HG02852 (cell line): Measurements from ENCODE around the gene TCP11L1.

ENCODE experiments used
- ATAC-seq: cut with Tn5 transposase; IDR thresholded peaks from one replicate; pipeline ENCODE4 v1.9.1; 2021; ENCODE audit warnings: mild to moderate bottlenecking, moderate library complexity; ENCODE audit not compliant: unreplicated experiment

Gene TCP11L1

GRCh38 chr11:33039274-33040032, at the start of gene TCP11L1:
TSS of gene TCP11L1 (plus strand) at chr11:33039572. CDS start at chr11:33043774, 4,202 bp downstream.
- peak; percentile 80 for ATAC-seq

GRCh38 chr11:32990481-32990880, 48.9 kb upstream of the TCP11L1 start:
- ATAC-seq = no peak

DNA sequence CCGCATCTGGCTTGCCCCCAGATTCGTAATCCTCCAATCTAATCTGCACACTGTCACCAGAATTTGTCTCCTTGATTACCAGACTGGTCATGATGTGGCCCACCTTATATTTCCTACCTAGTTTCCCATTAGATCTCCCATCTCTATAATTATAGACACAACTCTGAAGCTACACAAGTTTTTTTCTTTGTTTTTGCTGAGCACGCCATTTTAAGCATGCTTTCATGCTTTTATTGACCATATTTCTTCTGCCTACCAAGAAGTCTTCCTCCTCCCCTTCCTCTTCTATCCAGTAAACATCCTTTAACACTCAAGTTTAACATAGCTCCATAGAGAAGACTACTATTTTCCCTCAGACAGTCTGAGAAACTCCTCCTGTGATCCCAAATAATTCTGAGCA, 47.9 kb upstream of the TCP11L1 start:
- no peak for ATAC-seq

- no peak for ATAC-seq
These were observed 47.5 kb upstream of the TCP11L1 start for GRCh38 chr11:32991898-32992297.

- no peak for ATAC-seq
These were observed 39.2 kb upstream of the TCP11L1 start for GRCh38 chr11:33000181-33000580.

GRCh38 chr11:33001281-33001680, 38.1 kb upstream of the TCP11L1 start:
- ATAC-seq = no peak

- no peak for ATAC-seq
These were observed 37.4 kb upstream of the TCP11L1 start for GRCh38 chr11:33001751-33002542.

DNA sequence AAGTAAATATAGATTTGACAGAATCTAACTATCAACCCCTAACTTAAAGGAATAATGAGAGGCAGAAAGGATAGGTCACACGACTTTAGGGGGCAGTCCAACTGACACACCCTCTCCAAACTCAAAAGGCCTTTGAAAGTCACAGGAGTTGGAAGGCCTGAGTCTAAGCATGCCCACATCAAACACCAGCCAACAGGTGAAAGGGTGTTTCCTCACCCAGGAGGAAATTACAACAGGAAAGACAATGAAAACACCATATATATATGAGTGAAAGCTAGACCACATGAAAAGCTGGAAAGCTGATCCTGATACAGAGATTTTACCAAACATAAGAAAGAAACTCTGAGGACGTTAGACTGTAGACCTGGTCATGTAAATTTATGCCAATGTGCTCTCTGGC, 34.2 kb upstream of the TCP11L1 start:
- no peak for ATAC-seq

DNA sequence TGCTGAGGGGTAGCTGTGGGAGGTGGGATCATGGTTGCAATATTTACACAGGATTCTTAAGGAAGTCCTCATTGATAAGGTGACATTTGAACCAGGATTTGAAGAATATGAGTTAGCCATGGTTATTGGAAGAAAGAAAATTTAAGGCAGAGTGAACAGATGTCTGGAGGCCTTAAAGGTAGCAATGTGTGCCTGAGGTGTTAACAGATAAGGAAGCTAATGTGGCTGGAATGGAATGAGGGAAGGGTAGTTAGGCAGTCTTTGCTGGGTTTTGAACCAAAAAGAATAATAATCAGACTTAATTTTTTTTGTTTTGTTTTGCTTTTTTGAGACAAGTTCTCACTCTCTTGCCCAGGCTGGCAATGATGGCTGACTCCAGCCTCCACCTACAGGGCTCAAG, 33.4 kb upstream of the TCP11L1 start:
- no peak for ATAC-seq

DNA sequence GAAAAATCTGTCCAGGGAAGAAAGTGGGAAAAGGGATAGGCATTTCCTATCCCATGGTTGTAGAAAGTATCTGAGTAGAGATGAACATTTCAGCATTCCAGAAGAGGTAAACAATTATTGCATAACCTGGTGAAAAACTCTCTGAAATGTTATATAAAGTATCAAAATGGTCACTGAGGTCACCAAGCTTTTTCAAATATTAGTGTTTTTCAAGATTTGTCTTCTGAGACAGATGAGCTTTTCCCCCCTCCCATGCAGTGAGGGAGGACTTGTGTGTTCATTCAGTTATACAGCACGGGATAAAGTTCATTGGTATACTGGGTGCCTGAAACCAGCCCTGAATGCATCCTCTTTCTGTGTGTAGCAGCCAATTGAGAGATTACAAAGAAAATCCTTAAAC, 25.6 kb upstream of the TCP11L1 start:
- ATAC-seq = no peak

GRCh38 chr11:33015621-33016551, 23.5 kb upstream of the TCP11L1 start, which contains the start of gene DEPDC7:
TSS of gene DEPDC7 (plus strand) at chr11:33015878. CDS start at chr11:33015956, 78 bp downstream.
- ATAC-seq = peak; percentile 75

DNA sequence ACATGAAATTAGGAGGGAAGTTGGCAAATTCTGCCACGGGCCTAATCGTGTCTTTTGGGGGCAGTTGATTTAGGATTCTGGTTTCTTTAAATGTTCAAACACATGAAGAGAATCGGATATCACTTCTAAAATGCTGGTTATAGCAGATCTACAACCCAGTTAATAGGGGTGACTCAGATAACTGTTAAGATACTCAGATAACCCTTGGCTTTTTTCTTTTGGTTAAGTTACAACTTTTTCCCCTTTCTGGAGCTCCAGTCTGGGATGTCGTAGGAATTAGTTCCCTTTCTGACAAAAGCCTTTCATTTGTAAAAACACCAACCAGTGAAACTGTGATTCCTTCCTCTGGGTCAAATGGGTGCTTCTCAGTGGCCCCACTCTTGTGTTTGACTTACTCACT, 22.7 kb upstream of the TCP11L1 start:
- no peak for ATAC-seq

DNA sequence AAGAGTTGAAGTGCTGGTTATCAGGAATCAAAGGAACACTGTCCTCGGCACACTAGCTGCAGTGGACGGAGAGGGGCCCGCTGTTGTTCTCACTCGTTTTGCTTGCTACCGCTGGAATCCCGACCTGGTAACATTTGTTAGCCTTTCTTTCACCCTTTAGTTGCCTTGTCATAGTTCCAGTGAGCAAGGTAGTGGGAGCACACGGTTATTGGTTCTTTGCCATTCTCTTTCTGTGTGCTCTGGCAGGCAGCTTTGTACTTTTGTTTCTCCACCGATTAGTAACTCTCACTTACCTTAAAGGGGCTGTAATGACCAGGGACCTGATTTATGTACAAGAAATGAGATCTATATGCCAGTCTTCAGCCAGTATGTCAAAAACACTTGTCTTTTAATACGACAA, 21.9 kb upstream of the TCP11L1 start:
- no peak for ATAC-seq

DNA sequence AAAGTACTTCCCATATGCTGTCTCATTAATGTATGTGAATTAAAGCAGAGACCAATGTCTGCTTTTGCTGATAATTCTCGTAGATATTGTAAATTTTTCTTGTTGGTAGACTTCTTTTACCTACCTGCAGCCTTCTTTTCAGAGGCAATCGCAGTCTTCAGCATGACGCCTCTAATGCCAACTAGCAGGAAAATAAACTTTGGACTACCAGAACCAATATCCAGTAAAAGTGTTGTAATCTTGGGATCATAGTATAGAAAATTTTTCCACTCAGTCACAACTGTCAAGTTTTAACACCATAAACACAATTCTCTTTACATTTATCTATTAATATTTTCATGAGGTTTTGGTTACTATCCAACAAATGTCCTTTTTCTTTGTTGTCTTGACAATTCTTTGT, 21.4 kb upstream of the TCP11L1 start:
- ATAC-seq = no peak

- ATAC-seq = no peak
These were observed 20.5 kb upstream of the TCP11L1 start for GRCh38 chr11:33018840-33019239.

DNA sequence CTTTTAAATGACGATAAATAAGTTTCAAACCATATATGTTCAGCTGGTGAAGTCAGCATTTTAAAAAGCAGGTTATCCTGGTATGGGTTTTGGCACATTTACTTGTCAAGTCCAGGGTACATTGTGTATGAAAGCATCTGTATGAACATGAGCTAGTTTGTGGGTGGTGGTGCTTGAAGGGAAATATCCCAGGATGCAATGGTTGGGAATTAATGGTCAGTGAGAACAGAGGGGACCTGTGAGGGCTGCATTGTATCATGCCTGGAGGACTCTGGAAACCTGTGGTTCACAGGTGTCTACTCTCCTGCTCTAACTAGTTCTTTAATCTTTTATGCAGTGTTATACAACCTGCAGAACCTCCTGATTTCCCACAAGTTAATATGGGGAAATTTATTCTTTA, 17.9 kb upstream of the TCP11L1 start:
- ATAC-seq = no peak

DNA sequence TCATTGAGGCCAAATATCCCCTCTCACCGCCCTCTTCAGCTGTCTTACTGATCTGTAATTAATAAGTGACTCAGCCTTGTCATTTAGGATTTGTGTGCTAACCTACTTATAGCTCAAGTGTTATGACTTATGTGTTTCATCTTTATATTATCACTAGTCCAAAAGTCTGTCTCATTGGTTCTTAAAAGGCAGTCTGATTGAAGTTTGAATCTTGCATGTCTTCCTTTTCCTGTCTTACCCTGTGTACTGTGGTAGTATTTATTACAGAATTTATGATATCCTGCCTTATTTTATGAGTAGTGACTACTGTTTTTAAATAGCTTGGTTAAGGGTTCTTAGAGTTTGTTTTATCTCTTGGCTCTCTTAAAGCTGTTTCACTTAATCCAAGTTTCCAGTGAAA, 17.4 kb upstream of the TCP11L1 start:
- ATAC-seq = no peak

DNA sequence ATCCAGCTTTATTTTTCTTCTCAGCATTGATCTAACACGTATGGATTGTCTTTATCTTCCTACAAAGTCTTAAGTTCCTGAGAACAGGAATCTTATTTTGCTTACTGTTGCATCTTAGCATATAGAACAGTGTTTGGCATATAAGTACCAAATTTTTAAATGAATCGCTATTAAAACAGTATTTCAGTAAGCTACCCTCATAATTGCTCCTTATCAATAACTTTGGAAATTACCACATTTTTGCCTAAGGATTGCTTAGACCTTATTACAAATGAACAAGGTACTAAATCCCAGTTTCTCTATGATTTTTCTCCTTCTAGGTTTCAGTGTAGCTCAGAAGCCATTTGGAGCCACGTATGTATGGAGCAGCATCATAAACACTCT, 14.0 kb upstream of the TCP11L1 start:
- ATAC-seq = no peak

GRCh38 chr11:33027233-33027632, 12.1 kb upstream of the TCP11L1 start:
- no peak for ATAC-seq

DNA sequence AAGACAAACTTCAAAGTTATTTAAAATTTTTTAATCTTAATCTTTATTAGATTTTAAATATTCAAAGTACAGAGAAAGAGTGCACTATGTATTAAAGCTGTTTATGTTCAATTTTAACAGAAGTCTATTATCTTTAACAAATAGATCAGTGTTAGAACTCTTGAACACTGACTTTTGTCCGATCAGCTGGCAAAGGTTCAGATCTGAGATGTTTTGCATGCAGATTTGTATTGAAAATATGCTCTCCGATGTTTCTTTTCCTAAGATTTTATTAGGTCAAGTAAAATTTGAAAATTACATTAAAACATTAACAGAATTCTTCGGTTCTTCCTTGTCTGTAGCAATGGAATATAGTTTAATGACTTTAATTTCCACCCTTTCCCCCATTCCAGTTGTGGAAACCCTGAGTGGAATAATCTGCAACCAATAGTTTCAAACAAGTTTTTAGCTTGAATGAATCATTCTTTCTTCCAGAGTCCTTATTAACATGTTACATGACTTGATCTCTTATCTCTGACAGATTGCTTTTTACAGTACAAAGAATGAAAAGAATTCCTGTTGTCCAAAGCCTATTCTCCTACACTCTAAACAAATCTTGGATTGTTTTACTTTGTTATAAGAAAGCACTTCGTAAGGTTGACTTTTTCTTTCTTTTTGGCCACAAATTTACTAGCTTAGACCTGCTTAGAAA, 11.4 kb upstream of the TCP11L1 start:
- no peak for ATAC-seq

DNA sequence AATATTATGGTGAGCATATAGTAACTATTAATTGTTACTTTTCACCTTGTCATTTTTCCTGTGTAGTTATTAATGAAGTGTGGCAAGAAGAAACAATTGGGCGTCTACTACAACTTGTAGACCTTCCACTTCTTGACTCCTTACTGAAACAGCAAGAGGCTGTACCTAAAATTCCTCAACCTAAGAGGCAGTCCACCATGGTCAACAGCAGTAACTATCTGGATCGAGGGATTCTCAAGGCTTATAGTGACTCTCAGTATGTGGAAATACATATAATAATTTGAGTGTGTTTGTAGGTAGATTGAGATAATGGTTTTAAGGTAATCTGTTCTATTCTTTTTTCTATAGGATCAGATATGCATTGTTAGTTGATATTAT, 10.8 kb upstream of the TCP11L1 start:
- ATAC-seq = no peak
